Measurements from ENCODE around the gene SH3BGRL2.

DNA sequence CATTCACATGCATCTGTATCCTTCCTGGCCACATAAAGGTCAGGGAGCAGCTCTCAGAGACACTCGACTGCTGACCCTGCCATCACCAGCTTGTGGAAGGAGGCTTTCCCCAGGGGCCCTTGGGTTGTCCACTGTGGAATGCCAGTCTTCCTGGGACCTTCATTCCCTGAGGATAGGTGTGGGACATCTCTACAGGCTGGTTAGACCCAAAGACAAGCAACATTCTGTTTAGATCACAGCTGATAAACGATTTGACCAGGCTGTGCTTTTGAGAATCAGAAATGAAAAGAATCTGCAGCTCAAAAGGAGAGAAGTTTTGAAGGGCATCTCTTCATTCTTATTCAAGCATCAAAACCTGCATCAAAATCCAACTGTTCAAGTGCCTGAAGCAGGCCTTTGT, 18.2 kb upstream of the SH3BGRL2 start:
- TF ChIP-seq, protein P1, sequence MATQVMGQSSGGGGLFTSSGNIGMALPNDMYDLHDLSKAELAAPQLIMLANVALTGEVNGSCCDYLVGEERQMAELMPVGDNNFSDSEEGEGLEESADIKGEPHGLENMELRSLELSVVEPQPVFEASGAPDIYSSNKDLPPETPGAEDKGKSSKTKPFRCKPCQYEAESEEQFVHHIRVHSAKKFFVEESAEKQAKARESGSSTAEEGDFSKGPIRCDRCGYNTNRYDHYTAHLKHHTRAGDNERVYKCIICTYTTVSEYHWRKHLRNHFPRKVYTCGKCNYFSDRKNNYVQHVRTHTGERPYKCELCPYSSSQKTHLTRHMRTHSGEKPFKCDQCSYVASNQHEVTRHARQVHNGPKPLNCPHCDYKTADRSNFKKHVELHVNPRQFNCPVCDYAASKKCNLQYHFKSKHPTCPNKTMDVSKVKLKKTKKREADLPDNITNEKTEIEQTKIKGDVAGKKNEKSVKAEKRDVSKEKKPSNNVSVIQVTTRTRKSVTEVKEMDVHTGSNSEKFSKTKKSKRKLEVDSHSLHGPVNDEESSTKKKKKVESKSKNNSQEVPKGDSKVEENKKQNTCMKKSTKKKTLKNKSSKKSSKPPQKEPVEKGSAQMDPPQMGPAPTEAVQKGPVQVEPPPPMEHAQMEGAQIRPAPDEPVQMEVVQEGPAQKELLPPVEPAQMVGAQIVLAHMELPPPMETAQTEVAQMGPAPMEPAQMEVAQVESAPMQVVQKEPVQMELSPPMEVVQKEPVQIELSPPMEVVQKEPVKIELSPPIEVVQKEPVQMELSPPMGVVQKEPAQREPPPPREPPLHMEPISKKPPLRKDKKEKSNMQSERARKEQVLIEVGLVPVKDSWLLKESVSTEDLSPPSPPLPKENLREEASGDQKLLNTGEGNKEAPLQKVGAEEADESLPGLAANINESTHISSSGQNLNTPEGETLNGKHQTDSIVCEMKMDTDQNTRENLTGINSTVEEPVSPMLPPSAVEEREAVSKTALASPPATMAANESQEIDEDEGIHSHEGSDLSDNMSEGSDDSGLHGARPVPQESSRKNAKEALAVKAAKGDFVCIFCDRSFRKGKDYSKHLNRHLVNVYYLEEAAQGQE (IDR thresholded peaks at IDR 0.05): no peak
- TF ChIP-seq, protein P2, sequence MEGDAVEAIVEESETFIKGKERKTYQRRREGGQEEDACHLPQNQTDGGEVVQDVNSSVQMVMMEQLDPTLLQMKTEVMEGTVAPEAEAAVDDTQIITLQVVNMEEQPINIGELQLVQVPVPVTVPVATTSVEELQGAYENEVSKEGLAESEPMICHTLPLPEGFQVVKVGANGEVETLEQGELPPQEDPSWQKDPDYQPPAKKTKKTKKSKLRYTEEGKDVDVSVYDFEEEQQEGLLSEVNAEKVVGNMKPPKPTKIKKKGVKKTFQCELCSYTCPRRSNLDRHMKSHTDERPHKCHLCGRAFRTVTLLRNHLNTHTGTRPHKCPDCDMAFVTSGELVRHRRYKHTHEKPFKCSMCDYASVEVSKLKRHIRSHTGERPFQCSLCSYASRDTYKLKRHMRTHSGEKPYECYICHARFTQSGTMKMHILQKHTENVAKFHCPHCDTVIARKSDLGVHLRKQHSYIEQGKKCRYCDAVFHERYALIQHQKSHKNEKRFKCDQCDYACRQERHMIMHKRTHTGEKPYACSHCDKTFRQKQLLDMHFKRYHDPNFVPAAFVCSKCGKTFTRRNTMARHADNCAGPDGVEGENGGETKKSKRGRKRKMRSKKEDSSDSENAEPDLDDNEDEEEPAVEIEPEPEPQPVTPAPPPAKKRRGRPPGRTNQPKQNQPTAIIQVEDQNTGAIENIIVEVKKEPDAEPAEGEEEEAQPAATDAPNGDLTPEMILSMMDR (IDR thresholded peaks at IDR 0.05; ENCODE audit: low read depth, low read length, missing input control): no peak
- TF ChIP-seq MAX (IDR thresholded peaks at IDR 0.05) (no peak), RAD21 (IDR thresholded peaks at IDR 0.05) (no peak), NR2F2 (IDR thresholded peaks at IDR 0.05) (no peak)

All from liver (tissue), 3 donors.